Caco-2 (cell line): ENCODE data around the gene METAP2. TPM values are rescaled to one million over a fixed set of nuclear protein-coding genes. Genes with fewer than 3 reads are reported as not detected.

Experiments used
- Bru-seq: library from RNA; stranded (reverse); fragments of 400-500 nt; gene quantifications from one replicate; lab custom pipeline; 2021; lab: Mats Ljungman, UMichigan
- BruChase-seq, 2 experiments: library from RNA; stranded (reverse); fragments of 400-500 nt; gene quantifications; one replicate each; lab custom pipeline; 2021; lab: Mats Ljungman, UMichigan
- BruUV-seq: library from RNA; stranded (reverse); fragments of 400-500 nt; replicated peaks from 2 replicates; lab custom pipeline; 2021; lab: Mats Ljungman, UMichigan
- CTCF ChIA-PET: fragments of 300-600 bp; sonication (Branson Sonifier 250); formaldehyde crosslinking; loops from one replicate; lab custom pipeline; 2022; ENCODE audit warnings: antibody characterized with exemption; lab: Charles Lee
- POLR2A ChIA-PET: fragments of 300-600 bp; sonication (Branson Sonifier 250); formaldehyde crosslinking; loops from one replicate; lab custom pipeline; 2022; ENCODE audit warnings: antibody characterized with exemption; lab: Charles Lee
- DNase-seq, 2 experiments: peaks; one replicate each; pipeline versions ENCODE4 v3.0.0 to v3.0.0-alpha.2; 2020 to 2022
- H3K27me3 ChIP-seq: replicated peaks from 2 replicates; pipeline ENCODE4 v1.6.0; 2011; ENCODE audit warnings: low read length; ENCODE audit not compliant: control insufficient read depth, insufficient read depth
- H3K36me3 ChIP-seq: 2 replicates; pipeline ENCODE4 v1.5.1; 2011; ENCODE audit warnings: low read length; ENCODE audit not compliant: control insufficient read depth, insufficient read depth
- H3K4me1 ChIP-seq: fragments of 250-450 bp; sonication (Bioruptor Pico); 2 replicates; pipeline ENCODE4 v1.5.1; 2020; ENCODE audit warnings: mild to moderate bottlenecking
- H3K4me3 ChIP-seq: 2 replicates; pipeline ENCODE4 v1.5.1; 2011; ENCODE audit warnings: low read depth, mild to moderate bottlenecking, control low read depth, low read length
- H3K9me3 ChIP-seq: fragments of 250-450 bp; sonication (Bioruptor Pico); 2 replicates; pipeline ENCODE4 v1.5.1; 2020; ENCODE audit warnings: mild to moderate bottlenecking, moderate library complexity
- H3K27ac Mint-ChIP-seq: one replicate; pipeline ENCODE4 v1.8.0; 2022; ENCODE audit warnings: mixed read lengths; ENCODE audit not compliant: unreplicated experiment
- H3K27me3 Mint-ChIP-seq: one replicate; pipeline ENCODE4 v1.8.0; 2022; ENCODE audit warnings: mixed read lengths; ENCODE audit not compliant: insufficient read depth, unreplicated experiment
- H3K36me3 Mint-ChIP-seq: one replicate; pipeline ENCODE4 v1.8.0; 2022; ENCODE audit warnings: mild to moderate bottlenecking, mixed read lengths; ENCODE audit not compliant: insufficient read depth, unreplicated experiment
- H3K4me1 Mint-ChIP-seq: one replicate; pipeline ENCODE4 v1.8.0; 2022; ENCODE audit warnings: low read depth, mixed read lengths; ENCODE audit not compliant: unreplicated experiment
- H3K4me3 Mint-ChIP-seq: one replicate; pipeline ENCODE4 v1.8.0; 2022; ENCODE audit warnings: mild to moderate bottlenecking, moderate library complexity, mixed read lengths; ENCODE audit not compliant: unreplicated experiment
- H3K9me3 Mint-ChIP-seq: one replicate; pipeline ENCODE4 v1.8.0; 2022; ENCODE audit warnings: mixed read lengths; ENCODE audit not compliant: unreplicated experiment
- CTCF ChIP-seq, 2 experiments: fragments of 200-600 bp in 1 of 2; IDR thresholded peaks; 1 replicate in 1 of 2; 2 replicates in 1 of 2; pipeline versions ENCODE4 v1.5.1 to v1.8.0; 2011 to 2022; ENCODE audit warnings: antibody characterized with exemption in 1 of 2, control low read depth in 1 of 2, inconsistent platforms in 1 of 2, low read depth in 1 of 2, low read length in 1 of 2, mild to moderate bottlenecking in 1 of 2, moderate library complexity in 1 of 2; ENCODE audit not compliant: insufficient read depth in 1 of 2, severe bottlenecking in 1 of 2, unreplicated experiment in 1 of 2
- intact Hi-C: fragments of 100-400 bp; cut with micrococcal nuclease; formaldehyde crosslinking; loops from one replicate; pipeline ENCODE4 v1.10.0; 2022; ENCODE audit not compliant: unreplicated experiment
- long read RNA-seq: library from polyadenylated mRNA; stranded (forward); transcript quantifications from one replicate; pipeline ENCODE4 v2.0.0, GENCODE V29; 2022
- total RNA-seq: library from RNA; stranded (reverse); gene quantifications from 2 replicates; pipeline ENCODE4 v1.2.3, GENCODE V29; 2022

The METAP2 gene
- total RNA-seq = 134 and 138 TPM in 2 replicates
- percentile 95 among the genes with signal in this experiment for Bru-seq, nascent RNA
- percentile 93 among the genes with signal in this experiment for BruChase-seq, experiment 1, labeled RNA remaining after a 2-hour chase
- BruChase-seq, experiment 2, labeled RNA remaining after a 6-hour chase = percentile 95 among the genes with signal in this experiment
- long read RNA-seq, transcript METAP2-202 (11 exons, 3,601 nt) = major isoform, 125 of 156 reads
- long read RNA-seq, transcript METAP2-210 (11 exons, 1,874 nt) = minor isoform, 17 of 156 reads
- long read RNA-seq, partial matches to known transcripts = 9 of 156 reads
- long read RNA-seq, other reads (novel, unspliced or antisense) = 5 of 156 reads

- Mint-ChIP-seq H3K4me1 (peaks cover 27% of the 10 kb centered on the region), H3K4me3 (peak within 1 kb of the TSS; percentile 93), H3K9me3 (no peaks in the 10 kb centered on the region), H3K27me3 (no peaks in the 10 kb centered on the region), H3K36me3 (peaks cover 51% of the 10 kb centered on the region), H3K27ac (peak within 1 kb of the TSS; percentile 97)
- intact Hi-C loops = loop anchor here (1.0 to 2.0 kb wide), 2 partner anchors 28 to 133 kb away; no protein-coding TSS in a partner anchor
- Histone ChIP-seq H3K9me3 (no peaks in the 10 kb centered on the region), H3K27me3 (no peaks in the 10 kb centered on the region), H3K4me3 (peak within 1 kb of the TSS; percentile 99), H3K4me1 (peaks cover 13% of the 10 kb centered on the region), H3K36me3 (no peaks in the 10 kb centered on the region; the same call in 1 of the 2 replicates)
- TF ChIP-seq CTCF (IDR thresholded peaks at IDR 0.05; ENCODE audit: insufficient read depth in 1 of 2, low read depth in 1 of 2, low read length in 1 of 2, severe bottlenecking in 1 of 2, unreplicated experiment in 1 of 2) = no peak
- ChIA-PET POLR2A (interaction anchor here (0.5 to 1.5 kb wide), 11 partner anchors 9 to 406 kb away, joined by 3 to 28 read pairs (median 4); partner anchors contain the start of genes FGD6, NR2C1 and VEZT), CTCF (interaction anchor here (0.6 to 1.1 kb wide), 5 partner anchors 27 to 112 kb away, joined by 3 to 10 read pairs (median 4); no protein-coding TSS in a partner anchor)
- DNase-seq = peak; percentile 97 to 98
- TSS peak; percentile 59 for BruUV-seq
Observed at GRCh38 chr12:95473884-95474659, at the start of gene METAP2. Gene METAP2, plus strand, starts transcription at chr12:95474152. Its CDS starts 28 bp downstream, at chr12:95474180.

DNA sequence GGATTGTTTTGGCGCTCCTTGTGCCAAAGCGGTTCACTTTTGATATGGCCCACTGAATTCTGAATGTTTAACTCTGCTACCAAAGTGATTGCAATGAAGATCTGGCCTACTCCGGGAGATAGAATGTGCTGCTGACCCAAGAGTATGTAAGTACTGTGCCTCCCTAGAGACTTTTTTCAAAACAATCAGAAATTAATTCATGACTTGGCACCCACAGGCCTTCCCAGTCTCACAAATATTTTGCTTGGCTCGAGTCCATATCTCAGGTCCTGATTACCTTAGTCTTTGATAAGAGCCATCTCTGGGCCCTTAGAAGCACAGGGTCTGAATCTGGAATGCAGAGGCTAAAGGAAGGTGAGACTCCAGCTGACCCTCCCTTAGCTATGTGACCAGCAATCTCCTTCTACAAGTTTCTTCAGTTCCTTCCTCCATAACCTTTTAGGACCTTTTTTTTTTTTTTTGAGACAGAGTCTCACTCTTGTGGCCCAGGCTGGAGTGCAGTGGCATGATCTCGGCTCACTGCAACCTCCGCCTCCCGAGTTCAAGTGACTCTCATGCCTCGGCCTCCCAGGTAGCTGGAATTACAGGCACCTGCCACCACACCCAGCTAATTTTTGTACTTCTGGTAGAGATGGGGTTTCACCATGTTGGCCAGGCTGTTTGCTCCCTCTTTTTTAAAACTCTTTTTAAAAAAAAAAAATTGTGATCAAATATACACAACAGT is 49.5 kb upstream of the METAP2 start:
- Histone ChIP-seq H3K9me3 (no peaks in the 10 kb centered on the region), H3K27me3 (no peaks in the 10 kb centered on the region), H3K4me1 (no peaks in the 10 kb centered on the region), H3K36me3 (no peaks in the 10 kb centered on the region), H3K4me3 (no peak overlapping the region)
- BruUV-seq = no TSS peak
- no peak for TF ChIP-seq CTCF (IDR thresholded peaks at IDR 0.05; ENCODE audit: insufficient read depth in 1 of 2, low read depth in 1 of 2, low read length in 1 of 2, severe bottlenecking in 1 of 2, unreplicated experiment in 1 of 2)
- POLR2A ChIA-PET = interaction anchor here (0.6 kb wide), 1 partner anchor 324 kb away, joined by 3 read pairs; no protein-coding TSS in a partner anchor
- Mint-ChIP-seq H3K9me3 (peaks cover 11% of the 10 kb centered on the region), H3K36me3 (no peaks in the 10 kb centered on the region), H3K4me3 (no peak overlapping the region), H3K27ac (no peak overlapping the region), H3K4me1 (peaks cover 8% of the 10 kb centered on the region), H3K27me3 (no peaks in the 10 kb centered on the region)
- CTCF ChIA-PET = interaction anchor here (0.6 to 0.7 kb wide), 3 partner anchors 83 to 867 kb away, joined by 3 read pairs; no protein-coding TSS in a partner anchor
- intact Hi-C loops = no loop called here
- DNase-seq = no peak
